ENCODE data around the gene CD34.

CD34 gene

GRCh38 chr1:207871117-207871649, 39.7 kb downstream of the CD34 start:
- DNase-seq: no peak

- DNase-seq: no peak
Observed at GRCh38 chr1:207870306-207871031, 40.5 kb downstream of the CD34 start.

- no peak for DNase-seq
Observed at GRCh38 chr1:207869859-207870258, 41.1 kb downstream of the CD34 start.

GRCh38 chr1:207868774-207869721, 41.9 kb downstream of the CD34 start:
- DNase-seq: peak; percentile 64

GRCh38 chr1:207868251-207868773, 42.6 kb downstream of the CD34 start:
- no peak for DNase-seq

- DNase-seq: no peak
Observed at GRCh38 chr1:207867136-207868109, 43.5 kb downstream of the CD34 start.

- DNase-seq: no peak
Observed at GRCh38 chr1:207866471-207867135, 44.3 kb downstream of the CD34 start.

- DNase-seq: no peak
Observed at GRCh38 chr1:207863893-207864535, 46.9 kb downstream of the CD34 start.

GRCh38 chr1:207862241-207862787, 48.6 kb downstream of the CD34 start:
- no peak for DNase-seq

GRCh38 chr1:207861442-207862177, 49.3 kb downstream of the CD34 start:
- no peak for DNase-seq

GRCh38 chr1:207860531-207860930, 50.4 kb downstream of the CD34 start:
- DNase-seq: no peak

GRCh38 chr1:207858806-207859205, 52.1 kb downstream of the CD34 start:
- DNase-seq: no peak

- DNase-seq: no peak
Observed at GRCh38 chr1:207858281-207858680, 52.6 kb downstream of the CD34 start.

- DNase-seq: no peak
Observed at GRCh38 chr1:207857447-207857846, 53.5 kb downstream of the CD34 start.

GRCh38 chr1:207856276-207857023, 54.5 kb downstream of the CD34 start:
- no peak for DNase-seq

GRCh38 chr1:207854001-207854400, 56.9 kb downstream of the CD34 start:
- DNase-seq: no peak

- DNase-seq: no peak
Observed at GRCh38 chr1:207853372-207853757, 57.6 kb downstream of the CD34 start.

GRCh38 chr1:207852576-207853371, 58.2 kb downstream of the CD34 start:
- no peak for DNase-seq

Measured in NCI-H510A treated with DMSO at 0.1 percent for 48 hours (cell line).